Suppressor macrophage treated with lipopolysaccharide for 1 hour (primary cell): ENCODE results near the gene OOSP4B.
A peak's percentile ranks its signal among the peaks of the same experiment; 100 is the strongest.
"Not testable (repeated sequence)": the region's sequence is repeated elsewhere in the genome, so short reads cannot be mapped to it uniquely, and the experiment has no call there.

Source experiments
- DNase-seq, 3 donors: peaks; one replicate each; pipeline ENCODE4 v3.0.0-alpha.2; 2020 to 2022

The OOSP4B gene

DNA sequence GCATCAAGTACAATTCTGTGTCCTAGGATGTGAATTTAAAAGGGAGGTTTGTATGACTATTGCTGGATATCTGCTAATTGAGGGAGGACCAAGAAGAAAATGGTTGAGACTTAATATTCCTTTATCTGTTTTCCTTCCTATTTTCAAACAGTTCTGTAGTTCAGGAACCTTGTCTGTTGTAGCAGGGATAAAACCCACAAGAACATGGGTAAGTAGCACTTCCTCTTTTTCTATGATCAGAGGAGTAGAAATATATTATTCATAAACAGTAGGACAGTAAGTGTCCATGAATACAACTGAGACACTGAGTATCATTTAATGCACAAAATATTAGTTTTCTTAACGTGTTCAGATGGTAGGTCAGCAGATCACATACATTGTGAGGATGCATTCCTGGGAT lies 47.1 kb downstream of the OOSP4B start:
- peak; percentile 36 to 72 (median 63) for DNase-seq

DNA sequence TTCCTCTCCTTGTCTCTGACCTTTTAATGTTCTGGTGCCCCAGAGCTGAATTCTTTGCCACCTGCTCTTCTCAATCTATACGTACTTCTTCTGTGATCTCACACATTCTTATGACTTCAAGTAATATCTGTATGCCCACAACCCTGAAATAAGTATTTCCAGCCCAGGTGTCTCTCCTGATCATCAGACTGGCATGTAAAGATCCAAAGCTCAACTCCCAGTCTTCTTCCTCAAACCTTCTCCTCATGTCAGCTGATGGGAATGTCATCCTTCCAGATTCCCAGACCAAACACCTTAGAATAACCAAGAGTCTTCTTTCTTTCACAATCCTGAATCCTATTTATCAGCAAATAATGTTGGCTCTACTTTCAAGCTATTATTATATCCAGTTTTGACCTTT lies 48.8 kb downstream of the OOSP4B start:
- DNase-seq: no peak

DNA sequence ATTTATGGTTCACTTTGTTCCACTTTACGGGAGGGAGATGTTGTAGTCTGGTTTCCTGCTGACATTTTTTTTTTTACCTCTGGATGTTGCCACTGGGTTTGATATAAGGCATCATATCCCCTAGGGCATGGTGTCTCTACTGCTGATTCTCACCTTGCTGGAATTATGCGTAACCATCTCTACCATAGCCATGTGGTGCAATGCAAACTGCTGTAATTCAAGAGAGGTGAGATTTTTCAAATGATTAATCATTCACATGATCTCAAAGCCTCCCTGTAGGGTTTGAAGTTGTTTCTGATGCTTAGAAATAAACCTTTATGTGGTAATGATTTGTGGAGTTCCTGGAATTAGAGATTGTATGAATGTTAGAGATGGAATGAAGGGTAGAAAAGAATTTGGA lies 52.5 kb downstream of the OOSP4B start:
- DNase-seq: no peak

DNA sequence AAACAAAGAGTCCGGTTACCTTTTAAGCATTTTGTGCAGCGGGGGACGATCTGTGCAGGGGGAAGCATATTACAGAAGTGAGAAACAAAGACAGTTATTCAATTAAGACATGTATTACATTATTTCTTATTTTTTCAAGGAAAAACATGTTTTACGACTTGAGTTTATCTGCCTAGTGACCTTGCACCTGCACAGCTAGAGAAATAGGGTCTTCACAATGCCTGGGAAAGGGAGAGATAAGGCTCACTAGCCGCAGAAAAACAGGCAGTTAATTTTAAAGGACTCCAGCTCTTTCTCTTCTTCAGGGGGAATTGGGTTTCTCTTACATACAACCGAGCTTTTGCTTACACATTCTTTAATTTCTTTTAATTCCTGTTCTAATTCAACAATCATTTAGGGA lies 54.7 kb downstream of the OOSP4B start:
- DNase-seq: not testable (repeated sequence)

DNA sequence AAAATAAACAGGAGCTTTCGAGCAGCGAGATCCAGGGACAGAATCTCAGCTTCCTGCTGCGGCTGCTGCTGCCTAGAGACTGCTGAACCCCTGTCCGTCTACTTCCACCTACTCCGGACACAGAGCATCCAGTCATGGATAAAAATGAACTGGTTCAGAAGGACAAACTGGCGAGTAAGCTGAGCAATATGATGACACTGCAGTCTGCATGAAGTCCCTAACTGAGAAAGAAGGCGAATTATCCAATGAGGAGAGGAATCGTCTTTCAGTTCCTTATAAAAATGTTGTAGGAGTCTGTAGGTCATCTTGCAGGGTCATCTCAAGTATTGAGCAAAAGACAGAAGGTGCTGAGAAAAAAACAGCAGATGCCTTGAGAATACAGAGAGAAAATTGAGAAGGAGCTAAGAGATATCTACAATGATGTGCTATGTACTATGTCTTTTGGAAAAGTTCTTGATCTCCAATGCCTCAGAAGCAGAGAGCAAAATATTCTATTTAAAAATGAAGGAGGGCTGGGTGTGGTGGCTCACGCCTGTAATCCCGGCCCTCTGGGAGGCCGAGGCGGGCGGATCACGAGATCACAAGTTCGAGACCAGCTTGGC lies 60.3 kb downstream of the OOSP4B start:
- DNase-seq: peak; percentile 16 to 36 (median 22)

DNA sequence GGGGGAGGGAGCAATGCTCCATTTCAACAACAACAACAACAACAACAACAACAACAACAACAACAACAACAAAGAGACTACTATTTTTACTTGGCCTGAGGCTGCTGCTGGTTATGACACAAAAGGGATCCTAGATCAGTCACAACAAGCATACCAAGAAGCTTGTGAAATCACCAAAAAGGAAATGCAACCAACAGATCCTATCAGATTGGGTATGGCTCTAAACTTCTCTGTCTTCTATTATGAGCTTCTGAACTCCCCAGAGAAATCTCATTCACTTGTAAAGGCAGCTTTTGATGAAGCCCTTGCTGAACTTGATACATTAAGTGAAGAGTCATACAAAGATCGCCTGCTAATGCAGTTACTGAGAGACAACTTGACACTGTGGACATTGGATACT lies 61.0 kb downstream of the OOSP4B start:
- peak in 2 of 3 donors; percentile 21 to 38 for DNase-seq

DNA sequence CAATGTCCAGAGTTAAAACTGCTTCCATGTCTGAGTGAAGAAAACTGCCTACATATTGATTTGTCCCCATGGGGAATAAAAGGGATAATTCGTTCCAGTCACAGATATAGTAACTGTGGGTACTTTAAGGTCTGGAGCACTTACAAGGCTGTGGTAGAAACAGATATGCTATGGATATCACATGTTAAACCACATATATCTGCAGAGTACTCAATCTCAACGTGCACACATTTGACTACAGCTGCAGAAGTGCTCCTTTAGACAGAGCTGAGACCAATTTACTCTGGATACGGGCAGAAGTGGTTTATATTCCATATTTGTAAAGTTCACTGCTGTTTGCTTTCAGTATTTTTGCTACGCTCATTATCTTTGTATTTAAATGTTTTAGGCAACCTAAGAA lies 61.8 kb downstream of the OOSP4B start:
- DNase-seq: no peak

DNA sequence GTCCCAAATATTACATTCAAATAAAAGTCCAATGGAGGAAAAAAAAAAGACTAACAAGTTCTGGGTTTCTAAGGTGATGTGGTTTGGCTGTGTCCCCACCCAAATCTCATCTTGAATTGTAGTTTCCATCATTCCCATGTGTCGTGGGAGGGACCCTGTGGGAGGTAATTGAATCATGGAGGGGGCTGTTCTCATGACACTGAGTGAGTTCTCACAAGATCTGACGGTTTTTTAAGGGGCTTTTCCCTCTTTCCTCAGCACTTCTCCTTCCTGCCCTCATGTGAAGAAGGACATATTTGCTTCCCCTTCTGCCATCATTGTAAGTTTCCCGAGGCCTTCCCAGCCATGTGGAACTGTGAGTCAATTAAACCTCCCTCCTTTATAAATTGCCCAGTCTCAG lies 63.6 kb downstream of the OOSP4B start:
- peak; percentile 49 to 74 (median 59) for DNase-seq
